GM12875 (cell line): ENCODE measurements around the gene RTF2.

Experiments used
- H3K4me3 ChIP-seq: one replicate; pipeline ENCODE4 v1.5.1; 2011; ENCODE audit warnings: low read depth, low read length, control low read depth
- CTCF ChIP-seq: IDR thresholded peaks from 2 replicates; pipeline ENCODE4 v1.5.1; 2011; ENCODE audit warnings: low read depth, mild to moderate bottlenecking, control low read depth, inconsistent platforms, low read length, moderate library complexity, borderline replicate concordance; ENCODE audit not compliant: insufficient read depth

RTF2 gene

GRCh38 chr20:56437196-56437960 lies 31.0 kb upstream of the RTF2 start:
- H3K4me3 ChIP-seq: no peak overlapping the region
- TF ChIP-seq CTCF: no peak

- no peak for TF ChIP-seq CTCF
- no peak overlapping the region for H3K4me3 ChIP-seq
Measured at GRCh38 chr20:56438284-56438683, 30.1 kb upstream of the RTF2 start.

GRCh38 chr20:56439771-56440291 lies 28.6 kb upstream of the RTF2 start:
- no peak for TF ChIP-seq CTCF

GRCh38 chr20:56440346-56441007 lies 27.9 kb upstream of the RTF2 start:
- no peak overlapping the region for H3K4me3 ChIP-seq
- no peak for TF ChIP-seq CTCF

More at GRCh38 chr20:56439771-56440291, 28.6 kb upstream of the RTF2 start:
- no peak overlapping the region for H3K4me3 ChIP-seq

GRCh38 chr20:56442389-56443365 lies 25.8 kb upstream of the RTF2 start:
- no peak overlapping the region for H3K4me3 ChIP-seq
- TF ChIP-seq CTCF: no peak

- no peak overlapping the region for H3K4me3 ChIP-seq
- TF ChIP-seq CTCF: no peak
Measured at GRCh38 chr20:56443654-56444540, 24.5 kb upstream of the RTF2 start.
